ENCODE measurements around the gene CNPY4.

DNA sequence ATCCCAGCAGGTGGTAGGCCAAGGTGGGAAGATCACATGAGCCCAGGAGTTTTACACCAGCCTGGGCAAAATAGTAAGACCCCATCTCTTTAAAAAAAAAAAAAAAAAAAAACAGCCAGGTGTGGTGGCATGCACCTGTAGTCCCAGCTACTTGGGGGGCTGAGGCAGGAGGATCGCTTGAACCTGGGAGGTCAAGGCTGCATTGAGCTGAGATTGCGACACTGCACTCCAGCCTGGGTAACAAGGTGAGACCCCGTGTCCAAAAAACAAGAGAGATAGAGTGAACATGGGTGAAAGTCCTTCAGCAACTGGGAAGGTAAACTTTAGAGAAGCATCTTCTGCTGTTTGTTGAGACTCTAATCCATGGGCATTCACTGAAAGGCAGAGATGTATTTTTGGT is 23.0 kb downstream of the CNPY4 start:
- TF ChIP-seq, protein P1, sequence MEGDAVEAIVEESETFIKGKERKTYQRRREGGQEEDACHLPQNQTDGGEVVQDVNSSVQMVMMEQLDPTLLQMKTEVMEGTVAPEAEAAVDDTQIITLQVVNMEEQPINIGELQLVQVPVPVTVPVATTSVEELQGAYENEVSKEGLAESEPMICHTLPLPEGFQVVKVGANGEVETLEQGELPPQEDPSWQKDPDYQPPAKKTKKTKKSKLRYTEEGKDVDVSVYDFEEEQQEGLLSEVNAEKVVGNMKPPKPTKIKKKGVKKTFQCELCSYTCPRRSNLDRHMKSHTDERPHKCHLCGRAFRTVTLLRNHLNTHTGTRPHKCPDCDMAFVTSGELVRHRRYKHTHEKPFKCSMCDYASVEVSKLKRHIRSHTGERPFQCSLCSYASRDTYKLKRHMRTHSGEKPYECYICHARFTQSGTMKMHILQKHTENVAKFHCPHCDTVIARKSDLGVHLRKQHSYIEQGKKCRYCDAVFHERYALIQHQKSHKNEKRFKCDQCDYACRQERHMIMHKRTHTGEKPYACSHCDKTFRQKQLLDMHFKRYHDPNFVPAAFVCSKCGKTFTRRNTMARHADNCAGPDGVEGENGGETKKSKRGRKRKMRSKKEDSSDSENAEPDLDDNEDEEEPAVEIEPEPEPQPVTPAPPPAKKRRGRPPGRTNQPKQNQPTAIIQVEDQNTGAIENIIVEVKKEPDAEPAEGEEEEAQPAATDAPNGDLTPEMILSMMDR (IDR thresholded peaks at IDR 0.05; ENCODE audit: poor library complexity, severe bottlenecking), result no peak
- TF ChIP-seq TAF1 (IDR thresholded peaks at IDR 0.05; ENCODE audit: low read depth), result no peak
- TF ChIP-seq POLR2AphosphoS5 (IDR thresholded peaks at IDR 0.05), result no peak
- no peak for TF ChIP-seq EP300 (conservative IDR thresholded peaks at IDR 0.05; ENCODE audit: poor library complexity, severe bottlenecking)
- no peak for TF ChIP-seq EZH2 (IDR thresholded peaks at IDR 0.05; ENCODE audit: borderline replicate concordance, insufficient read depth, low read length, poor library complexity, severe bottlenecking)
- no peak for TF ChIP-seq REST (IDR thresholded peaks at IDR 0.05; ENCODE audit: borderline replicate concordance)
- no peak for TF ChIP-seq RAD21 (conservative IDR thresholded peaks at IDR 0.05)
- no peak for TF ChIP-seq MXI1 (conservative IDR thresholded peaks at IDR 0.05; ENCODE audit: poor library complexity, severe bottlenecking)
- TF ChIP-seq SMC3 (conservative IDR thresholded peaks at IDR 0.05; ENCODE audit: poor library complexity), result no peak
